Esophagus squamous epithelium (tissue), 4 donors: ENCODE results near the gene TBC1D26.
"Not testable (repeated sequence)": the region's sequence is repeated elsewhere in the genome, so short reads cannot be mapped to it uniquely, and the experiment has no call there.

Experiments used
- CTCF ChIP-seq, 6 experiments: fragments of 450-650 bp in 4 of 6; fragments of 200-600 bp in 2 of 6; sonication (generic) in 2 of 6; IDR thresholded peaks; one replicate each; pipeline ENCODE4 v1.5.1; 2016 to 2019; ENCODE audit warnings: antibody characterized with exemption in 6 of 6, mild to moderate bottlenecking in 4 of 6, moderate library complexity in 4 of 6
- POLR2A ChIP-seq, 4 donors: fragments of 450-650 bp; IDR thresholded peaks; one replicate each; pipeline ENCODE4 v1.6.1; 2017; ENCODE audit warnings: antibody characterized with exemption in 4 of 4, mild to moderate bottlenecking in 4 of 4, moderate library complexity in 3 of 4

GRCh38 chr17:15787363-15788075, 55.4 kb downstream of the TBC1D26 start:
- TF ChIP-seq CTCF, POLR2A (IDR thresholded peaks at IDR 0.05): not testable (repeated sequence)
